SHP77 (cell line): ENCODE results near the gene SMIM10L1.

Source experiments
- DNase-seq, 2 experiments: peaks; one replicate each; lab custom pipeline; 2025; lab: John Stamatoyannopoulos, UW

Gene SMIM10L1

GRCh38 chr12:11186837-11187236, 15.8 kb downstream of the SMIM10L1 start, which contains the start of gene TAS2R42:
Gene TAS2R42, minus strand, starts transcription at chr12:11186937. Its CDS starts 0 bp downstream, at chr12:11186937.
- no peak for DNase-seq

- DNase-seq, result no peak
These were observed 31.8 kb downstream of the SMIM10L1 start for GRCh38 chr12:11202811-11203210.

GRCh38 chr12:11204173-11204572, 33.2 kb downstream of the SMIM10L1 start:
- DNase-seq, result no peak

GRCh38 chr12:11209113-11209512, 38.1 kb downstream of the SMIM10L1 start:
- no peak for DNase-seq
